CD4-positive, alpha-beta T cell treated with Interleukin-12 subunit alpha and Interleukin-12 subunit beta, for 1 hour (primary cell): ENCODE results near the gene NEUROD2.

Experiments
- DNase-seq: peaks from one replicate; pipeline ENCODE4 v3.0.0-alpha.2; 2020

NEUROD2 gene

GRCh38 chr17:39607851-39608130 lies at the start of gene NEUROD2:
Gene NEUROD2 (minus strand): TSS chr17:39607920. CDS start chr17:39606599, 1,321 bp downstream.
- DNase-seq = no peak

DNA sequence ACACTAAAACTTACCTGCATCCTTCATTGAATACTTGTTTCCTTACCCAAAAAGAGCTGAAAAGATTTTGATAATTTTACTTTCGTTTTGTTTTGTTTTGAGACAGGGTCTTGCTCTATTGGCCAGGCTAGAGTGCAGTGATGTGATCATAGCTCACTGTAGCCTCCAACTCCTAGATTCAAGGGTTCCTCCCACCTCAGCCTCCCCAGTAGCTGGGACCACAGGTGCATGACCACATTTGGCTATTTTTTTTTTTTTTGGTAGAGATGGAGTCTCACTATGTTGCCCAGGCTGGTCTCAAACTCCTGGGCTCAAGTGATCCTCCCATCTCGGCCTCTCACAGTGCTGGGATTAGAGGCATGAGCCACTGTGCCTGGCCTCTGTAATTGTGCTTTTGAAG lies 47.4 kb upstream of the NEUROD2 start:
- DNase-seq = no peak

DNA sequence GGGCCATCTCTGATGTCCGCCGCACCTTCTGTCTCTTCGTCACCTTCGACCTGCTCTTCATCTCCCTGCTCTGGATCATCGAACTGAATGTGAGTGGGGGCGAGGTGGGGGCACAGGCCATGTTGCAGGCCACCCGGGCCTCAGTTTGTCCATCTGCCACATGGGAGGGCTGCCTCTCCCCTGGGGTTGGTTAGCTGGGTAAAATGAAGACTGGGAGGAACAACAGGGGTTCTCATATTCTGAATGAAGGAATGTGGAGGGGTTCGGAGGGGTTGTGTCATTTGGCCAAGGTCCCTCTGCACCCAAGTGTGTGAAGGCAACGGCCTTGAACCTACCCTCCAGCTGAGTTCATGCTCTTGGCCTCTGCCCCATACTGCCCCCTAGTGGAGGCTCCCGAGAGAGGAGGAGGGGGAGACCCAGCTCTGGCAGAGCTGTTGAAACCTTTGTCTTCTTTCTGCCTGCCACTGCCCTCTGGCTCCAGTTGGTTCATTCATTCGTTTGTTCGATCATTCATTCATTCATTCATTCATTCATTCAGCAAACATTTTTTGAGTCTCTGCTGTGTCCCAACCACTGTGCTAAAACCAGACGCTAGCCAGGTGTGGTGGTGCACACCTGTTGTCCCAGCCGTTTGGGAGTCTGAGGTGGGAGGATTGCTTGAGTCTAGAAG lies 46.1 kb upstream of the NEUROD2 start:
- peak; percentile 84 for DNase-seq

DNA sequence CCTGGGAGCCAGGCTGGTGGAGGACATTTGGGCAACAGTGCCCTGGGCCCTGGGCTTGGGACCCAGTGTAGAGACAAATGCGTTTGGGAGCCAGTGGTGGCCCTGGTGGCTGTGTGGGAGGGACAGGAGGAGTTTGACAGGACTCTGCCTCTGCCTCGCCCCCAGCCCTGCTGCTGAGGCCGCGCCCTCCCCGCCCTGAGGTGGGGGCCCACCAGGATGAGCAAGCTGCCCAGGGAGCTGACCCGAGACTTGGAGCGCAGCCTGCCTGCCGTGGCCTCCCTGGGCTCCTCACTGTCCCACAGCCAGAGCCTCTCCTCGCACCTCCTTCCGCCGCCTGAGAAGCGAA lies 45.6 kb upstream of the NEUROD2 start:
- no peak for DNase-seq

DNA sequence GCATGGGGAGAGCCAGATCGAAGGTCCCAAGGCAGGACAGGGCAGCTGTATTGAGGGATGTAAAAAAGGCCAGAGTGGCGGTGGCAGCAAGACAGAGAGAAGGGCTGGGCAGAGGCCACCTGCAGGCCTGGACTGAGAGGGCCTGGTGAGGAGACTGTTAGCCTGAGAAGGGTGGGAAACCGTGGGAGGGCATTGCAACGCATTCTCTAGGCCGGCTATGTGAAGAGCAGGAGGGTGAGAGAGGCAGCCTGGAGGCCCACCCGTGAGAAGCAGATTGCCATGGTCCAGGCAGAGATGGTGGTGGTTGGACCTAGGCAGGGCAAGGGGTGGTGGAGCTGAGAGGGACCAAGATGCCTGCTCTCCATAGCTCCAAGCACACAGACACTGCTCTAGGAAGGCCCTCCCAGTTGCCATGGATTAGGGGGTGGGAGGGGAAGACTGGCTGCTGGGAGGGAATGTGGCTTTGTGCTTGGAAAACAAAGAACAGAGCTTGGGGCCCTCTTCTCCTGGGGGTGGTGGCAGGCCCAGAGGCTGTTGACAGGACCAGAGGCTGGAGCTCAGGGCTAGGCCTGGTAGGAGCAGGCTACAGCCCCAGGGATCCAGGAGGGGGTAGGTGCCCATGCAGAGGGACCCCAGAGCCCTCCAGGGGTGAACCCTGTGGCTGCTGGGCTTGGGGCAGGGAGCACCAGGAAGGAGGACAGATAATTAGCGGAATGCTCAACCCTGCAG lies 45.0 kb upstream of the NEUROD2 start:
- no peak for DNase-seq

DNA sequence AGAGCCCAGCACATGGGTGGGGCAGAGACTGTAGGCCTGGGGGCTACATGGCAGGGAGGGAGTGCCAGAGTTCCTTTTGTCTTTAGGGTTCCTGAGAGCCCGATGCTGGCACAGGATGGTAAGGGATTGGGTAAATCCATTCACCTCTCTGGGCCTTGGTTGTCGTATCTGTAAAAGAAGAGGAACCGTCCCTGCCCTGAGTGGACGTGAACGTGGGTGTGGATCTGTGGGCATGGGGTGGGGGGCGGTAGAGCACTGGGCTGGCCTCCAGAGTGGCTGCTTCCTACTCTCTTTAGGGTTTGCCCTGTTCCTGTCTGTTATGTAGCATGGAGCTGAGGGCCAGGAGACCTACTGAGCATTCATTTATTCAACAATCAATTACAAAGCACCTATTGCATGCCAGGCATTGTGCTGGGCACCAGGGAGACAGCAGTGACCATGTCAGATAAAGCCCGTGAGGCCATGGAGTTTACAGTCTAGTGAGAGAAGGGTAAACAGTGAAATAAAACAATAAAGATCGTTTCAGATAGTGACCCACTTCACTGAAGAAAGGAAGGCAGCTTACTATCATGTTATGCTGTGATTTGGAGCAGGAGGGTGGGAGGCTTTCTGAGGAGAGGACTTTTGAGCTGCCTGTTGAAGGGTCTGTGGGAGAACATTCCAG lies 44.3 kb upstream of the NEUROD2 start:
- DNase-seq = no peak

DNA sequence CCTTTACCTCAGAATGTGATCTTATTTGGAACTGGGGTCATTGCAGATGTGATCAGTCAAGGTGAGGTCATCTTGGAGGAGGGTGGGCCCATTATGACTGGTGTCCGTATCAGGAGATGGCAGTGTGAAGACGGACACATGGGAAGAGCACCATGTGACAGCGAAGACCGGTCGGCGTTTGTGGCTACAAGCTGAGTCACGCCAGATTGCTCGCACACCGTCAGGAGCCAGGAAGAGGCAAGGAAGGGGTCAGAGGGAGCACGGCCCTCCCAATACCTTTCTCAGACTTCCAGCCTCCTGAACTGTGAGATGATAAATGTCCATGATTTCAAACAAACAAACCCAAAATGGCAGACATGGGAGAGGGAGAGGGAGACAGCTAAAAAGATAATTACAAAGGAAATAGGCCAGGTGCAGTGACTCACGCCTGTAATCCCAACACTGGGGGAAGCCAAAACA lies 42.4 kb upstream of the NEUROD2 start:
- DNase-seq = no peak

DNA sequence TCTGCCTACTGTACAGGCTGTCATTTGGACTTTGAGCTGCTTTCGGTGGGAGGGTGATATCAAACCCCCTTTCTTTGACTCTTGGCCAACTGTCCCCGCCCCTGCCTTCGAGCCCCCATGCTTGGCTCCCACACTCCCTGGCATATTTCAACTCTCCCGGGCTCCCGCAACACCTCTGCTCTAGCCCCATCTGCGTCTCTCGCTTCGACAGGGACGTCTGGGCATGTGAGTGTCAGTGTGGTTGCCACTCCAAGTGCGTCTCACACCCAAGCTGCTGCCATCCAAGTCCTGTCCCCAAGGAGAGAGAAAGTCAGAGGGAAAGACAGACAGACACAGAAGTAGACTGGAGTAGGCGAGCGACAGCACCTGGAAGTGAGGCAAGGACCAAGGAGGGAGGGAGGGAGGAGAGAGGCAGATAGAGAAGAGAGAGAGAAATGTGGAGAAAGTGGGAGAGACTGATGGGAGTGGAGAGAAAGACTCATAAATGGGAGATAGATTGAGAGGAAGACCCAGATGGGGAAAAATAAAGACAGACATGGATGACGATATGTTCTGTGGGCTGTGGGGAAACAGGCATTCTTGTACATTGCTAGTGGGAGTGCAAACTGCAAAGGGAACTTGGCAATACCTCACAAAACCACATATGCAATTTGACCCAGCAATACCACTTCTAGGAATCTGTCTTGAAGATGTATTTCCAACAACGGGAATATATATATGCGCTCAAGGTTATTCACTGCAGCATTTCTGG lies 41.1 kb upstream of the NEUROD2 start:
- DNase-seq = no peak

GRCh38 chr17:39647256-39647655 lies 39.5 kb upstream of the NEUROD2 start:
- no peak for DNase-seq

GRCh38 chr17:39643271-39643670 lies 35.6 kb upstream of the NEUROD2 start:
- DNase-seq = no peak

DNA sequence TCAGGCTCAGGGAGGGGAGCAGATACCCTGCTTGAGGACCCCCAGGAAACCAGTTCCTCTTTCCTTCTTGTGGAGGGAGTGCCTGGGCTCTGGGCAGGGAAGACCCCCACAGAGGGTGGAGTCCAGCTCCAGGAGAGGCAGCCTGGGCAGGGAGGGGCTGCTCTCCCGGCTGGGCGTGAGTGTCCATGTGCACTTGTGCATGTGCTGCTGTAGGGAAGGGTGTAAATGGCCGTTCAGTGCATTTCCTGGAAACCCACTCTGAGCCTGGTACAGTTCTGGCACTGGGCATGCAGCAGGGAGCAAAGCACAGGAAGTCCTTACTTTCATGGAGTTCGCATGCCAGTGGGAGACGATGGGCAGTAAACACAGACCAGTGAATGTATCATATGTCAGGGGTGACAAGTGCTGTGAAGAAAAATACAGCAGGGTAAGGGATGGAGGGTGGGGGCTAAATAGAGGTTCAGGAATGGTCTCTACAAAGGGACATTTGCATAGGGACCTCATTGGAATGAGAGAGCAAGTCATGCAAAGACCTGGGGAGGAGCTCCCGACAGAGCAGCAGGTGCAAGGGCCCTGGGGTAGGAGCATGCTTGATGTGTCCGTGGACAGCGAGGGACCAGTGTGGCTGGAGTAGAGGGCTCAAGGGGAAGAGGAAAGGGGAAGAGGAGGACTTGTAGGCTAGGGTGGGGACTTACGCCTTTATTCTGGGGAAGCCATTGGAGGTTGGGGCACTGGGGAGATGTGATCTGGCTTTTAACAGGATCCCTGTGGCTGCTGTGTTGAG lies 34.8 kb upstream of the NEUROD2 start:
- DNase-seq = no peak

DNA sequence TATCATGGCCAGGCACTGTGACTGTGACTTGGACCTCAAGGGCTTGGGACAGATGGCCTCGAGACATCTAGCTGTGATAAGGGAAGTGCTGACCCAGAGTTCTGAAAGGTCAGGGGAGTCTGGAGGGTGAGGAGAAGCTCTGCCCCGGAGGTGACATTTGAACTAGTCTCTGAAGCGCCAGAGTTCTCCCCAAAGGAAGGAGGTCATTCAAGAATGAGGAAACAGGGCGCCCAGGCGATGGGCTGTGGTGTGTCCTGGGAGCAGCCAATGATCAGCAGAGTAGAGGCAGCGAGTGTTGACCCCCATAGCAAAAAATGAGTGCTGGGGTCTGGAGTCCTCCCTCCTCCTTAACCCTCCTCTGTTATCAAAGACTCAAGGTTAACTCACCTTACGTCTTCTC lies 34.2 kb upstream of the NEUROD2 start:
- DNase-seq = no peak

- no peak for DNase-seq
These were observed 33.4 kb upstream of the NEUROD2 start for GRCh38 chr17:39641097-39641496.

DNA sequence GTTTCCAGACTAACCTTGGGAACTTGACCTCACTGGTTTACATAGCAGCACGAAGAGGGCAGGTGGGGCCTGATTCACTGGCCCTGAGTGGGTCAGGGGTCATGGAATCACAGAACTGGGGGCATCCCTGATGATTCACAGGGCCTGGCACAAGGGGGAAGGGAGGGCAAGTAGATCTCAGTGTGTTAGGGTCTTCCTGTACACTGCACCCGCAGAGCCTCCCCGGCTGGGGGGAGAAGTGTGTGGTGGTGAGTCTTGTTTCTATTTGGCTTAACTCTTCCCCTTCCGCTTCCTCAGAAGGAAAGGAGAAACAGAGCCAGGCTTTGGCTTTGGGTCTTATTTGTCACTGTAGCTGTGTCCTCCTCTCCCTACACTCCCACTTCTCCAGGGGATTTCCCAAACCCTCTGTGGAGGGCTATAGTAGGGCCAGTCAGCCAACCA lies 32.9 kb upstream of the NEUROD2 start:
- no peak for DNase-seq

GRCh38 chr17:39639566-39640458 lies 32.1 kb upstream of the NEUROD2 start:
- no peak for DNase-seq

DNA sequence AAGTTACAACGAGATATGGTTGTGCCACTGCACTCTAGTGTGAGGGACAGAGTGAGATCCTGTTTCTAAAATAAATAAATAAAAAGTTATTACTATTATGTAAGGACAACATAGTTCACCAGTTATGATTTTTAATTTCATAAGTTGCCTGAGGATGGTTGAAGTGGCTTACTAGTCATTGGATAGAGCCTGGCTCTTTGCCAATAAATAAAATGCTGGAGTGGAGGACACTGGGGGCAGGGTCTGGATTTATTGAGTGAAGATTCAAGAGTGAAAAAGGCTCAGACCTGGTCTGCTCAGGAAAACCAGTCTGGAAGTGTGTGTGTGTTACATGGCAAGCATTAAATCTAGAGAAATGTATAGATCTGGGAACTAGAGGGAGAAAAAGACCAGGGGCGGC lies 31.3 kb upstream of the NEUROD2 start:
- DNase-seq = no peak

DNA sequence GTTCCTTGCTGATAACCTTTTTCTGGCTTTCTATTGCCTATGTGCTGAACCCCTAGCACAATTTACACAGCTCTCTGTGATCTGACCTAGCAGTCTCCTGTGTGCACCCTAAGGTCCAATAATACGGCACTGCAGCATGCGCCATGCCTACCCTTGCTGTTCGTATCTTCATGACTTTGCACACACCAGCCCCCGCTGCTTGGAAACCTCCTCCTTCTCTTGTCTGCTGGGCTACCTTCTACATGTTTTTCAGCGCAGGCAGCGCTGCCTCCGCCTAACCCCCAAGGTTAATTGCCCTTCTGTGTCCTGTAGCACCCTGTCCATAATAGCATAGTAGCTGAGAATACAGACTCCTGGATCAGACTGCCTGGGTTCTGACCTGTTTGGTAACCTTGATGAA lies 30.6 kb upstream of the NEUROD2 start:
- no peak for DNase-seq

DNA sequence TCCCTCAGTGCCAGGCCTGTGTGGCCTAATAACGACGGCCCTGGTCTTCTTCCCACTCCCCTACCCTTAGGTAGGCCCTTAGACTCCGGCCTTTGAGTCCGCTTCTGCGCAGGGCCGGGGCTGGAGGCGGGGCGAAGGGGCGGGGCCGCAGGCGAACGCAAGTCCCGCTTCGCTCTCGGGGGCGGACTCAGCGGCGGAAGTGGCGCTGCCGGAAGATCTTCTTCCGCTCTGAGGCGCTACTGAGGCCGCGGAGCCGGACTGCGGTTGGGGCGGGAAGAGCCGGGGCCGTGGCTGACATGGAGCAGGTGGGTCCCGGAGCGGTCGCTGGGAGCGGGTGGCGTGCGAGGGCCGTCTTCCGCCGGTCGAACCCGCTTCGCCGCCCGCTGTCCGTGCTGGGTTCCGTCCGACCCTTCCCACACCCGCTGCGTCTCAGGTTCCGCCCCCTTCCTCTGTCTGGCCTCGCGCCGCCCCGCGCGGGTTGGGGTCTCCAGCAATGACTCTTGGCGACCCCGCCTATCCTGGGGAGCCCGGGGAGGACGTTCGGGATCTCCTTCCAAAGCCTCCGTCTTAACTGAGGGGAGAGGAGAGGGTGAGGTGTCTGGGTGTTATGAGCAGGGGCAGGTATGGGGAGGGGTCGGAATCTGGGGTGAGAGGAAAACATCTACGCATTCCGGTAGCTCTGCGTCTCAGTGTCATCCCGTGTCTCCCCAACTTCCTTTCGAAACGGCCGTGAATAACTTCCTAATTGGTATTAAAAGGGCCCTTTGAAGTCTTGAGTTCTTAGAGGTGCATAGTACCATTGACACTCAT lies 29.4 kb upstream of the NEUROD2 start, which contains the start of gene STARD3:
TSS of gene STARD3 (plus strand) at position 218 of the 810 bp plus-strand sequence. CDS start 16,388 bp downstream, outside the sequence.
- peak; percentile 91 for DNase-seq

- no peak for DNase-seq
These were observed 28.8 kb upstream of the NEUROD2 start for GRCh38 chr17:39636587-39636926.

DNA sequence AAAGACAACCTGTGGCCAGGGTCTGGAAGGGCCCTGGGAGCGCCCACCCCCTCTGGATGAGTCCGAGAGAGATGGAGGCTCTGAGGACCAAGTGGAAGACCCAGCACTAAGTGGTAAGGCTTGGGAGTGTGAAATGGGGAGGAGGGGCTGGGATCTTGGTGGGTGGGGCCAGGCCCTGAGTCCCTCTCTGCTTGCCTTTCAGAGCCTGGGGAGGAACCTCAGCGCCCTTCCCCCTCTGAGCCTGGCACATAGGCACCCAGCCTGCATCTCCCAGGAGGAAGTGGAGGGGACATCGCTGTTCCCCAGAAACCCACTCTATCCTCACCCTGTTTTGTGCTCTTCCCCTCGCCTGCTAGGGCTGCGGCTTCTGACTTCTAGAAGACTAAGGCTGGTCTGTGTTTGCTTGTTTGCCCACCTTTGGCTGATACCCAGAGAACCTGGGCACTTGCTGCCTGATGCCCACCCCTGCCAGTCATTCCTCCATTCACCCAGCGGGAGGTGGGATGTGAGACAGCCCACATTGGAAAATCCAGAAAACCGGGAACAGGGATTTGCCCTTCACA lies 28.0 kb upstream of the NEUROD2 start:
- DNase-seq = no peak
